Breast epithelium (tissue), 3 donors: ENCODE measurements around the gene CAPN2.

Source experiments
- CTCF ChIP-seq, 3 donors: fragments of 450-650 bp; IDR thresholded peaks; one replicate each; pipeline ENCODE4 v1.5.1; 2016 to 2017; ENCODE audit warnings: antibody characterized with exemption in 3 of 3, mild to moderate bottlenecking in 3 of 3, moderate library complexity in 3 of 3
- POLR2A ChIP-seq: fragments of 450-650 bp; IDR thresholded peaks from one replicate; pipeline ENCODE4 v1.6.1; 2016; ENCODE audit warnings: antibody characterized with exemption, mild to moderate bottlenecking, moderate library complexity
- POLR2AphosphoS5 ChIP-seq, 3 donors: sonication (generic); formaldehyde crosslinking; IDR thresholded peaks; one replicate each; pipeline ENCODE4 v1.6.1; 2017; ENCODE audit warnings: antibody characterized with exemption in 3 of 3

- no peak for TF ChIP-seq CTCF (IDR thresholded peaks at IDR 0.05)
- no peak for TF ChIP-seq POLR2AphosphoS5 (IDR thresholded peaks at IDR 0.05)
- TF ChIP-seq POLR2A = no peak
Measured at GRCh38 chr1:223737342-223737741, 25.0 kb downstream of the CAPN2 start.
